OCI-LY7 (cell line): ENCODE data around the gene ABHD6. TPM values are rescaled to one million over a fixed set of nuclear protein-coding genes. Genes with fewer than 3 reads are reported as not detected.

Experiments
- BruUV-seq: library from RNA; stranded (reverse); fragments of 400-500 nt; replicated peaks from 2 replicates; lab custom pipeline; 2021; lab: Mats Ljungman, UMichigan
- CTCF ChIA-PET: fragments of 300-600 bp; sonication (Branson Sonifier 250); formaldehyde crosslinking; loops from one replicate; lab custom pipeline; 2022; ENCODE audit warnings: antibody characterized with exemption; ENCODE audit not compliant: unreplicated experiment; lab: Charles Lee
- POLR2A ChIA-PET: fragments of 300-600 bp; sonication (Branson Sonifier 250); formaldehyde crosslinking; loops from one replicate; lab custom pipeline; 2022; ENCODE audit warnings: antibody characterized with exemption; lab: Charles Lee
- DNase-seq: peaks from one replicate; pipeline ENCODE4 v3.0.0-alpha.2; 2015; ENCODE audit warnings: low spot score
- H2AFZ ChIP-seq: fragments of 200-600 bp; sonication (generic), shearing (Covaris generic); 2 replicates; pipeline ENCODE4 v1.6.1; 2014; ENCODE audit warnings: mild to moderate bottlenecking, antibody characterized with exemption, low read length, moderate library complexity
- H3K27ac ChIP-seq: fragments of 200-600 bp; sonication (generic); 2 replicates; pipeline ENCODE4 v1.5.1; 2014; ENCODE audit warnings: mixed run types, low read depth, mild to moderate bottlenecking, moderate library complexity, low read length, inconsistent platforms; ENCODE audit not compliant: poor library complexity, severe bottlenecking
- H3K36me3 ChIP-seq: fragments of 200-600 bp; sonication (generic); 2 replicates; pipeline ENCODE4 v1.6.1; 2014; ENCODE audit warnings: mild to moderate bottlenecking, antibody characterized with exemption, low read length, moderate library complexity, mixed read lengths; ENCODE audit not compliant: insufficient read depth
- H3K4me1 ChIP-seq: fragments of 200-600 bp; sonication (generic); 2 replicates; pipeline ENCODE4 v1.5.1; 2014; ENCODE audit warnings: mild to moderate bottlenecking, low read length; ENCODE audit not compliant: insufficient read depth, poor library complexity, severe bottlenecking
- H3K4me2 ChIP-seq: fragments of 200-600 bp; sonication (generic); 2 replicates; pipeline ENCODE4 v1.6.1; 2014; ENCODE audit warnings: mild to moderate bottlenecking, low read length
- H3K4me3 ChIP-seq: fragments of 200-600 bp; sonication (generic); 2 replicates; pipeline ENCODE4 v1.5.1; 2014; ENCODE audit warnings: mild to moderate bottlenecking, low read depth, low read length; ENCODE audit not compliant: poor library complexity, severe bottlenecking
- H3K79me2 ChIP-seq: fragments of 200-600 bp; sonication (generic); 2 replicates; pipeline ENCODE4 v1.6.1; 2016; ENCODE audit warnings: low read depth, mild to moderate bottlenecking, low read length, moderate library complexity, mixed read lengths; ENCODE audit not compliant: insufficient read depth
- H3K9me2 ChIP-seq: fragments of 200-600 bp; sonication (generic); 2 replicates; pipeline ENCODE4 v1.6.1; 2016; ENCODE audit warnings: mild to moderate bottlenecking, low read length, mixed read lengths; ENCODE audit not compliant: insufficient read depth
- H3K9me3 ChIP-seq: fragments of 200-600 bp; sonication (generic); 2 replicates; pipeline ENCODE4 v1.6.1; 2014; ENCODE audit warnings: mild to moderate bottlenecking, mixed run types, low read length, mixed read lengths
- H4K20me1 ChIP-seq: fragments of 200-600 bp; sonication (generic); 2 replicates; pipeline ENCODE4 v1.6.1; 2014; ENCODE audit warnings: mild to moderate bottlenecking, antibody characterized with exemption, low read length, moderate library complexity, mixed read lengths; ENCODE audit not compliant: insufficient read depth
- EZH2phosphoT487 ChIP-seq: fragments of 200-600 bp; sonication (generic); IDR thresholded peaks from 2 replicates; pipeline ENCODE4 v1.6.1; 2018; ENCODE audit warnings: low read depth, borderline replicate concordance, mild to moderate bottlenecking, mixed run types, antibody characterized with exemption, low read length, moderate library complexity, mixed read lengths
- intact Hi-C: fragments of 100-400 bp; cut with micrococcal nuclease; formaldehyde crosslinking; loops from one replicate; pipeline ENCODE4 v1.10.0; 2022; ENCODE audit not compliant: unreplicated experiment
- total RNA-seq, 2 experiments: library from RNA; depleted of rRNA in 1 of 2; stranded (reverse); fragments of >200 nt in 1 of 2; shearing (Covaris generic) in 1 of 2; gene quantifications; 2 replicates each; pipeline ENCODE4 v1.2.3, GENCODE V29; 2014 to 2022
- TF ChIP-seq, protein P1 (sequence below): fragments of 200-600 bp; sonication (generic); conservative IDR thresholded peaks from 2 replicates; pipeline ENCODE4 v1.5.1; 2014; ENCODE audit warnings: mild to moderate bottlenecking, antibody characterized with exemption, low read length, moderate library complexity, mixed read lengths

The ABHD6 gene
- total RNA-seq, 2 experiments from 2014 or later: 5.8 to 10.7 TPM

DNA sequence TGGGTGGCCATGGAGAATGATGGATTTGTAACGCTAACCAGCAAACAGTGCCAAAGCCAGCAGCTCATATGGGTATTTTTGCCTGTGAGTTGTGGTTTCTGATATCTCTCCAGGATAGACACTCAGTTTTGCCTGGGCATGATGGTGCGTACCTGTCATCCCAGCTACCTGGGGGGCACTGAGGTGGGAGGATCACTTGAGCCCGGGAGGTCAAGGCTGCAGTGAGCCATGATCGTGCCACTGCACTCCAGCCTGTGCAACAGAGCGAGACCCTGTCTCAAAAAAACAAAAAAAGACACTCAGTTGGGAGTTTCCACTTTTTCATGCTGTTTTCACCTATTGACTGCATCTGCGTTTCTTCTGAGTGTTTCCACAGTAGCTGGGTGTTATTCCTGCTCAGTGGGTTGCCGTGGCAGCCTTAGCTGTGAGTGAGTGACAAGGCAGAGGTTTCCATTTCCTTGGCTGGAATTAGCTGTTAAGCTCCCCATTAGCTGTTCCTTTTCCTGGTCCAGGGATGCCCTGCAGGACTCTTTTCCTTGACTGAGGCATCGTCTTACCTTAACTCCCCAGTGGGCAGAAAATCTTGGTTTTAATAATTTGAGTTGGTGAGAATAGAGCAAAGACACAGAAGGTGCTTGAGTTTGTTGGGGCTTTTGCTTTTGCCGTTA, 54.2 kb downstream of the ABHD6 start:
- no peak for DNase-seq
- BruUV-seq: no TSS peak
- no peaks in the 10 kb centered on the region for H4K20me1 ChIP-seq
- H3K4me1 ChIP-seq: no peaks in the 10 kb centered on the region
- no peak for TF ChIP-seq EZH2phosphoT487
- TF ChIP-seq, protein P1, sequence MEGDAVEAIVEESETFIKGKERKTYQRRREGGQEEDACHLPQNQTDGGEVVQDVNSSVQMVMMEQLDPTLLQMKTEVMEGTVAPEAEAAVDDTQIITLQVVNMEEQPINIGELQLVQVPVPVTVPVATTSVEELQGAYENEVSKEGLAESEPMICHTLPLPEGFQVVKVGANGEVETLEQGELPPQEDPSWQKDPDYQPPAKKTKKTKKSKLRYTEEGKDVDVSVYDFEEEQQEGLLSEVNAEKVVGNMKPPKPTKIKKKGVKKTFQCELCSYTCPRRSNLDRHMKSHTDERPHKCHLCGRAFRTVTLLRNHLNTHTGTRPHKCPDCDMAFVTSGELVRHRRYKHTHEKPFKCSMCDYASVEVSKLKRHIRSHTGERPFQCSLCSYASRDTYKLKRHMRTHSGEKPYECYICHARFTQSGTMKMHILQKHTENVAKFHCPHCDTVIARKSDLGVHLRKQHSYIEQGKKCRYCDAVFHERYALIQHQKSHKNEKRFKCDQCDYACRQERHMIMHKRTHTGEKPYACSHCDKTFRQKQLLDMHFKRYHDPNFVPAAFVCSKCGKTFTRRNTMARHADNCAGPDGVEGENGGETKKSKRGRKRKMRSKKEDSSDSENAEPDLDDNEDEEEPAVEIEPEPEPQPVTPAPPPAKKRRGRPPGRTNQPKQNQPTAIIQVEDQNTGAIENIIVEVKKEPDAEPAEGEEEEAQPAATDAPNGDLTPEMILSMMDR: no peak
- POLR2A ChIA-PET: no interaction called here
- H3K9me3 ChIP-seq: no peaks in the 10 kb centered on the region
- H3K4me2 ChIP-seq: no peak overlapping the region
- 0 out of 2 replicates have a peak, but pooled peaks cover 7% of the 10 kb centered on the region for H3K36me3 ChIP-seq
- intact Hi-C loops: no loop called here
- no peaks in the 10 kb centered on the region for H3K9me2 ChIP-seq
- no peaks in the 10 kb centered on the region for H3K79me2 ChIP-seq
- CTCF ChIA-PET: no interaction called here
- H3K4me3 ChIP-seq: no peak overlapping the region
- no peak overlapping the region for H2AFZ ChIP-seq
- H3K27ac ChIP-seq: no peak overlapping the region

DNA sequence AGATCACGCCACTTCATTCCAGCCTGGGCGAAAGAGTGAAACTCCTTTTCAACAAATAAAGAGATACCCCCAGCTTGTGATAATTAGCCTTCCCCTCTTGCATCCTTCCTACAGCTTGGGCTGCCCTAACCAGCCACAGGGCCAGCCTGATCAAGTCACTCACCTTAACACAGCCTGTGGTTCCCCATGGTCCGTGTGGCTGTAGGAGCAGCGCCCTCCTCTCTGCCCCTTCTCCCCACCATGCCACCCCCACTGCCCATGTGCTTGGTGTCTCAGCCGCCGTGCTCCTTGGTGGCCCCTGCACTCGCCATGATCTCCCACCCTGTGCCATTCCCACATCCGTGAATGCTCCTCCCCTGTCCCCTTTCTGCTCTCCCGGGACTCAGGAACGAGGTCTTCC, 55.3 kb downstream of the ABHD6 start:
- H3K9me3 ChIP-seq: no peaks in the 10 kb centered on the region
- no peak overlapping the region for H2AFZ ChIP-seq
- H3K27ac ChIP-seq: no peak overlapping the region
- no peak for DNase-seq
- ChIA-PET CTCF (no interaction called here), POLR2A (no interaction called here)
- no peaks in the 10 kb centered on the region for H4K20me1 ChIP-seq
- H3K36me3 ChIP-seq: 0 out of 2 replicates have a peak, but pooled peaks cover 7% of the 10 kb centered on the region
- H3K79me2 ChIP-seq: no peaks in the 10 kb centered on the region
- H3K9me2 ChIP-seq: no peaks in the 10 kb centered on the region
- BruUV-seq: no TSS peak
- TF ChIP-seq EZH2phosphoT487: no peak
- TF ChIP-seq, protein P1: no peak
- no peak overlapping the region for H3K4me3 ChIP-seq
- H3K4me1 ChIP-seq: no peaks in the 10 kb centered on the region
- H3K4me2 ChIP-seq: no peak overlapping the region
- intact Hi-C loops: no loop called here

DNA sequence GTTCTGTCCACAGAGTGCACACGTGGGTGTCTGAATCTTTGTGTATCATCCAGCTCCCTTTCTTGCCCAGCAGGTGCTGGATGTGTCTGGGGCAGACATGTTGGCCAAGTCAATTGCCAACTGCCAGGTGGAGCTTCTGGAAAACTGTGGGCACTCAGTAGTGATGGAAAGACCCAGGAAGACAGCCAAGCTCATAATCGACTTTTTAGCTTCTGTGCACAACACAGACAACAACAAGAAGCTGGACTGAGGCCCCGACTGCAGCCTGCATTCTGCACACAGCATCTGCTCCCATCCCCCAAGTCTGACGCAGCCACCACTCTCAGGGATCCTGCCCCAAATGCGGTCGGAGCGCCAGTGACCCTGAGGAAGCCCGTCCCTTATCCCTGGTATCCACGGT, 55.9 kb downstream of the ABHD6 start:
- 0 out of 2 replicates have a peak, but pooled peaks cover 2% of the 10 kb centered on the region for H3K36me3 ChIP-seq
- no peak overlapping the region for H3K4me3 ChIP-seq
- no peak overlapping the region for H3K27ac ChIP-seq
- ChIA-PET CTCF (no interaction called here), POLR2A (interaction anchor here (0.6 kb wide), 3 partner anchors 56 to 121 kb away, joined by 3 read pairs; partner anchors contain the start of gene ABHD6)
- intact Hi-C loops: no loop called here
- DNase-seq: no peak
- no peaks in the 10 kb centered on the region for H3K9me2 ChIP-seq
- H2AFZ ChIP-seq: no peak overlapping the region
- no TSS peak for BruUV-seq
- no peak for TF ChIP-seq EZH2phosphoT487
- TF ChIP-seq, protein P1: no peak
- H4K20me1 ChIP-seq: no peaks in the 10 kb centered on the region
- no peaks in the 10 kb centered on the region for H3K9me3 ChIP-seq
- H3K79me2 ChIP-seq: no peaks in the 10 kb centered on the region
- H3K4me2 ChIP-seq: no peak overlapping the region
- H3K4me1 ChIP-seq: no peaks in the 10 kb centered on the region
